K562 (cell line): Measurements from ENCODE around the gene CRB2. TPM values are rescaled to one million over a fixed set of nuclear protein-coding genes. Genes with fewer than 3 reads are reported as not detected.

Experiments
- ATAC-seq: fragments of 200-7000 bp; cut with Tn5 transposase; 3 replicates; pipeline ENCODE4 v1.9.1; 2020; ENCODE audit warnings: moderate library complexity
- BruUV-seq: library from RNA; stranded (reverse); fragments of 400-500 nt; replicated peaks from 2 replicates; lab custom pipeline; 2021; lab: Mats Ljungman, UMichigan
- CTCF ChIA-PET: fragments of 300-600 bp; formaldehyde crosslinking; extraction: SDS; loops from one replicate; lab custom pipeline; 2021; ENCODE audit warnings: low intra/inter-chr PET ratio; lab: Yijun Ruan, JAX
- POLR2A ChIA-PET: fragments of 300-600, 350-650 bp; sonication (Branson Sonifier 250); formaldehyde crosslinking; extraction: SDS; loops from one replicate; lab custom pipeline; 2021; ENCODE audit warnings: antibody characterized with exemption, inconsistent platforms; lab: Yijun Ruan, JAX
- DNase-seq, 4 experiments: peaks; one replicate each; pipeline versions ENCODE4 v3.0.0 to v3.0.0-alpha.2; 2011 to 2018; ENCODE audit warnings: low spot score in 3 of 4, mixed read lengths in 3 of 4; ENCODE audit errors: extremely low read depth in 1 of 4
- FAIRE-seq: peaks from 2 replicates; lab custom pipeline; 2011; peaks lifted over from hg19 to GRCh38; lab: Jason Lieb, UNC
- H2AFZ ChIP-seq: 2 replicates; pipeline ENCODE4 v1.6.0; 2011; ENCODE audit warnings: low read depth, low read length, control low read depth, inconsistent platforms
- H3K27ac ChIP-seq: fragments of 200-600 bp; 3 replicates; pipeline ENCODE4 v1.8.0; 2011; ENCODE audit warnings: low read depth, mild to moderate bottlenecking, control low read depth, inconsistent platforms, low read length, moderate library complexity, mixed read lengths; ENCODE audit errors: extremely low read depth
- H3K27me3 ChIP-seq, 2 experiments: fragments of 300-600 bp in 1 of 2; 2 replicates in 1 of 2; 3 replicates in 1 of 2; pipeline versions ENCODE4 v1.6.0 to v1.8.0; 2011; ENCODE audit warnings: inconsistent platforms in 2 of 2, low read length in 2 of 2, mild to moderate bottlenecking in 1 of 2, mixed read lengths in 1 of 2, moderate library complexity in 1 of 2; ENCODE audit not compliant: control insufficient read depth in 2 of 2, insufficient read depth in 2 of 2
- H3K36me3 ChIP-seq: fragments of 300-600 bp; 3 replicates; pipeline ENCODE4 v1.8.0; 2011; ENCODE audit warnings: mild to moderate bottlenecking, low read length, inconsistent platforms; ENCODE audit not compliant: control insufficient read depth, insufficient read depth
- H3K4me1 ChIP-seq, 2 experiments: fragments of 200-600 bp in 1 of 2; replicated peaks in 1 of 2; 2 replicates in 1 of 2; 3 replicates in 1 of 2; pipeline versions ENCODE4 v1.5.1 to v1.8.0; 2011; ENCODE audit warnings: inconsistent platforms in 2 of 2, low read length in 2 of 2, mild to moderate bottlenecking in 1 of 2, mixed read lengths in 1 of 2, moderate library complexity in 1 of 2; ENCODE audit not compliant: control insufficient read depth in 2 of 2, insufficient read depth in 2 of 2
- H3K4me2 ChIP-seq: 2 replicates; pipeline ENCODE4 v1.6.1; 2011; ENCODE audit warnings: low read length, control low read depth, inconsistent platforms, mixed read lengths; ENCODE audit not compliant: insufficient read depth
- H3K4me3 ChIP-seq: fragments of 200-600 bp; sonication (generic), shearing (Covaris generic); 2 replicates; pipeline ENCODE4 v1.5.1; 2016; ENCODE audit warnings: control low read depth, inconsistent platforms
- H3K79me2 ChIP-seq: fragments of 200-600 bp; 3 replicates; pipeline ENCODE4 v1.8.0; 2011; ENCODE audit warnings: low read length, inconsistent platforms; ENCODE audit not compliant: control insufficient read depth, insufficient read depth
- H3K9ac ChIP-seq, 2 experiments: 2 replicates each; pipeline versions ENCODE4 v1.6.0 to v1.6.1; 2011; ENCODE audit warnings: low read depth in 2 of 2, low read length in 2 of 2, control low read depth in 1 of 2, inconsistent platforms in 1 of 2, mild to moderate bottlenecking in 1 of 2, mixed read lengths in 1 of 2; ENCODE audit not compliant: insufficient read depth in 1 of 2
- H3K9me1 ChIP-seq: one replicate; pipeline ENCODE4 v1.6.0; 2011; ENCODE audit warnings: inconsistent platforms, mild to moderate bottlenecking, low read length, moderate library complexity; ENCODE audit not compliant: control insufficient read depth, insufficient read depth
- H3K9me3 ChIP-seq: replicated peaks from 2 replicates; pipeline ENCODE4 v1.5.1; 2011; ENCODE audit warnings: low read depth, low read length, inconsistent platforms; ENCODE audit not compliant: control insufficient read depth, insufficient read depth
- H4K20me1 ChIP-seq: replicated peaks from 2 replicates; pipeline ENCODE4 v1.6.1; 2011; ENCODE audit warnings: low read length, inconsistent platforms, mixed read lengths; ENCODE audit not compliant: control insufficient read depth, insufficient read depth
- CEBPB ChIP-seq: fragments of 450-650 bp; IDR thresholded peaks from 2 replicates; pipeline ENCODE4 v1.6.1; 2016; ENCODE audit warnings: missing genetic modification characterization, missing compliant biosample characterization
- DDX20 ChIP-seq: fragments of 450-650 bp; IDR thresholded peaks from 2 replicates; pipeline ENCODE4 v1.6.1; 2016; ENCODE audit warnings: missing genetic modification characterization, low read depth, mild to moderate bottlenecking, missing compliant biosample characterization, moderate library complexity
- ELF1 ChIP-seq: fragments of 200-800 bp; sonication (Bioruptor generic); IDR thresholded peaks from 2 replicates; pipeline ENCODE4 v1.6.1; 2016; ENCODE audit warnings: missing genetic modification characterization, missing compliant biosample characterization
- ESRRB ChIP-seq: fragments of 250-450 bp; sonication (Bioruptor Pico); IDR thresholded peaks from 2 replicates; pipeline ENCODE4 v1.5.0; 2020; ENCODE audit warnings: mild to moderate bottlenecking, moderate library complexity, borderline replicate concordance
- FOXJ2 ChIP-seq: fragments of 200-800 bp; sonication (Bioruptor generic); IDR thresholded peaks from 2 replicates; pipeline ENCODE4 v1.6.1; 2016; ENCODE audit warnings: missing genetic modification characterization, missing compliant biosample characterization
- FOXK2 ChIP-seq, 2 experiments: fragments of 450-650 bp; IDR thresholded peaks in 1 of 2; conservative IDR thresholded peaks in 1 of 2; 2 replicates each; pipeline ENCODE4 v1.6.1; 2016; ENCODE audit warnings: low read depth in 2 of 2, mild to moderate bottlenecking in 1 of 2
- FOXM1 ChIP-seq, 2 experiments: fragments of 450-650 bp in 1 of 2; sonication (generic) in 1 of 2; formaldehyde crosslinking in 1 of 2; IDR thresholded peaks; 2 replicates each; pipeline versions ENCODE4 v1.6.1 to v1.9.0; 2017 to 2022; ENCODE audit warnings: low read depth in 2 of 2, mild to moderate bottlenecking in 2 of 2, missing genetic modification reagents in 1 of 2, moderate library complexity in 1 of 2
- GABPB2 ChIP-seq: fragments of 250-450 bp; sonication (Bioruptor Pico); conservative IDR thresholded peaks from 2 replicates; pipeline ENCODE4 v1.5.1; 2021; ENCODE audit warnings: mild to moderate bottlenecking
- HNRNPUL1 ChIP-seq: fragments of 200-400 bp; formaldehyde crosslinking; IDR thresholded peaks from 2 replicates; pipeline ENCODE4 v1.6.1; 2017; ENCODE audit warnings: low read length
- JUNB ChIP-seq: fragments of 450-650 bp; formaldehyde crosslinking; conservative IDR thresholded peaks from 2 replicates; pipeline ENCODE4 v1.4.0; 2020; ENCODE audit warnings: mild to moderate bottlenecking
- MTA3 ChIP-seq: fragments of 450-650 bp; formaldehyde crosslinking; IDR thresholded peaks from 2 replicates; pipeline ENCODE4 v1.6.1; 2017; ENCODE audit warnings: mild to moderate bottlenecking, borderline replicate concordance
- MXD1 ChIP-seq: fragments of 250-450 bp; sonication (Bioruptor Pico); IDR thresholded peaks from 2 replicates; pipeline ENCODE4 v1.8.0; 2021; ENCODE audit warnings: borderline replicate concordance, mild to moderate bottlenecking, moderate library complexity; ENCODE audit not compliant: poor library complexity, severe bottlenecking
- NR0B1 ChIP-seq: fragments of 450-650 bp; IDR thresholded peaks from one replicate; pipeline ENCODE4 v1.6.1; 2018; ENCODE audit warnings: mild to moderate bottlenecking, moderate library complexity; ENCODE audit not compliant: partially characterized antibody
- SETDB1 ChIP-seq: IDR thresholded peaks from one replicate; pipeline ENCODE4 v1.6.1; 2012; ENCODE audit warnings: low read length, control low read depth, inconsistent platforms
- SMARCE1 ChIP-seq: fragments of 450-650 bp; IDR thresholded peaks from 2 replicates; pipeline ENCODE4 v1.7.1; 2016; ENCODE audit warnings: mild to moderate bottlenecking
- STAT6 ChIP-seq: sonication (generic); formaldehyde crosslinking; IDR thresholded peaks from 2 replicates; pipeline ENCODE4 v1.8.1; 2023; ENCODE audit warnings: mild to moderate bottlenecking, missing genetic modification reagents
- ZNF324 ChIP-seq: fragments of 250-450 bp; sonication (Bioruptor Pico); IDR thresholded peaks from 2 replicates; pipeline ENCODE4 v1.4.0; 2020; ENCODE audit warnings: mild to moderate bottlenecking
- ZNF384 ChIP-seq: IDR thresholded peaks from 2 replicates; pipeline ENCODE4 v1.6.1; 2012; ENCODE audit warnings: low read depth, low read length, improper control_type of control experiment
- ZSCAN32 ChIP-seq: fragments of 450-650 bp; formaldehyde crosslinking; IDR thresholded peaks from 2 replicates; pipeline ENCODE4 v1.4.0; 2020; ENCODE audit warnings: mild to moderate bottlenecking, moderate library complexity
- WGBS: fragments of 100-300 bp; shearing (Covaris generic); methylation state at CpG from one replicate; pipeline ENCODE4 v1.1.6; 2016; ENCODE audit warnings: low coverage, mixed read lengths; ENCODE audit not compliant: insufficient coverage; ENCODE audit errors: missing lambda C conversion rate; 5-methylcytosine and 5-hydroxymethylcytosine counted together
- in situ Hi-C: fragments of 300-500 bp; cut with MboI; formaldehyde crosslinking; loops from 4 replicates; pipeline ENCODE4 v1.15.0; 2018; ENCODE audit warnings: inconsistent platforms, mixed read lengths
- intact Hi-C: fragments of 100-400 bp; cut with micrococcal nuclease; formaldehyde crosslinking; loops from 2 replicates; pipeline ENCODE4 v1.14.2; 2022
- polyA plus RNA-seq, 8 experiments: library from polyadenylated mRNA; depleted of rRNA in 4 of 8; stranded (reverse) in 5 of 8; unstranded in 3 of 8; fragments of >200 nt; fragmentation: Nextera tagmentation in 2 of 8; fragmentation: Illumina TruSeq in 1 of 8; extraction: Ambion mirVana in 2 of 8; extraction: Trizol in 1 of 8; gene quantifications; 2 replicates each; pipeline versions ENCODE4 v1.2.1 to v1.2.3, GENCODE V29; 2011 to 2014; ENCODE audit warnings: inconsistent platforms in 1 of 8, missing spikeins in 1 of 8
- total RNA-seq, 7 experiments: library from RNA; depleted of rRNA in 6 of 7; stranded (reverse); fragments of >200 nt in 6 of 7; fragmentation: Illumina TruSeq in 2 of 7; extraction: Trizol in 2 of 7; gene quantifications; 2 replicates each; pipeline versions ENCODE4 v1.2.1 to v1.2.3, GENCODE V29; 2011 to 2021; ENCODE audit warnings: low replicate concordance in 1 of 7

CRB2 gene
- total and polyA plus RNA-seq, 9 of the 15 experiments (the other 6 are each of a cell fraction or from before 2014, with no cell fraction given): 0.13 to 1.2 (median 0.25) TPM; not detected in 2

GRCh38 chr9:123406691-123407216, 50.8 kb downstream of the CRB2 start:
- in situ Hi-C loops (loop anchor here (10.0 kb wide), 1 partner anchor 628 kb away; no protein-coding TSS in a partner anchor), intact Hi-C loops (no loop called here)
- H3K27ac ChIP-seq: no peak overlapping the region
- no peaks in the 10 kb centered on the region for H3K36me3 ChIP-seq
- 25% methylated on average over 10 of the region's 13 CpGs for WGBS
- no TSS peak for BruUV-seq
- DNase-seq (peak in 2 of 4 experiments; percentile 36 to 52), FAIRE-seq (peak; percentile 65), ATAC-seq (no peak; the same call in 1 of the 3 replicates)
- ChIA-PET CTCF (no interaction called here), POLR2A (interaction anchor here (1.0 kb wide), 2 partner anchors 10 to 13 kb away, joined by 3 read pairs; no protein-coding TSS in a partner anchor)
- H3K27me3 ChIP-seq: no peaks in the 10 kb centered on the region
- no peak overlapping the region for H3K4me3 ChIP-seq
- H3K9me3 ChIP-seq: no peaks in the 10 kb centered on the region
- peaks cover 11 to 15% of the 10 kb centered on the region in 2 experiments for H3K4me1 ChIP-seq
- H3K9me1 ChIP-seq: no peaks in the 10 kb centered on the region
- no peaks in the 10 kb centered on the region for H4K20me1 ChIP-seq
- peak overlapping the region in 1 of 2 experiments; percentile 56; a peak in 1 of 4 replicates for H3K9ac ChIP-seq
- peak overlapping the region; percentile 33; the same call in 1 of the 2 replicates for H3K4me2 ChIP-seq
- H3K79me2 ChIP-seq: no peaks in the 10 kb centered on the region
- H2AFZ ChIP-seq: no peak overlapping the region
- TF ChIP-seq GABPB2 (CRISPR knock-in tag) (no peak), STAT6 (CRISPR knock-in tag) (no peak), ZNF324 (CRISPR knock-in tag) (no peak), MTA3 (no peak), ESRRB (no peak), ZNF384 (no peak), SMARCE1 (no peak), NR0B1 (no peak), CEBPB (tag) (no peak), ELF1 (tag) (no peak), SETDB1 (no peak), FOXJ2 (tag) (no peak), DDX20 (no peak), FOXM1 (IDR thresholded peaks at IDR 0.05; ENCODE audit: low read depth) (no peak), FOXM1 (CRISPR knock-in tag; IDR thresholded peaks at IDR 0.05; ENCODE audit: low read depth) (no peak), JUNB (CRISPR knock-in tag) (no peak), HNRNPUL1 (no peak), FOXK2 (conservative IDR thresholded peaks at IDR 0.05 in 1 of 2, IDR thresholded peaks at IDR 0.05 in 1 of 2; ENCODE audit: low read depth in 2 of 2) (no peak), MXD1 (CRISPR knock-in tag) (no peak), ZSCAN32 (CRISPR knock-in tag) (no peak)
